HG03439 (cell line): Measurements from ENCODE around the gene PRRX2.
"Not testable (repeated sequence)": the region's sequence is repeated elsewhere in the genome, so short reads cannot be mapped to it uniquely, and the experiment has no call there.

Experiments used
- ATAC-seq: cut with Tn5 transposase; IDR thresholded peaks from one replicate; pipeline ENCODE4 v1.9.1; 2021; ENCODE audit warnings: mild to moderate bottlenecking, moderate library complexity; ENCODE audit not compliant: unreplicated experiment

The PRRX2 gene

GRCh38 chr9:129635099-129636065, 30.1 kb upstream of the PRRX2 start:
- no peak for ATAC-seq

DNA sequence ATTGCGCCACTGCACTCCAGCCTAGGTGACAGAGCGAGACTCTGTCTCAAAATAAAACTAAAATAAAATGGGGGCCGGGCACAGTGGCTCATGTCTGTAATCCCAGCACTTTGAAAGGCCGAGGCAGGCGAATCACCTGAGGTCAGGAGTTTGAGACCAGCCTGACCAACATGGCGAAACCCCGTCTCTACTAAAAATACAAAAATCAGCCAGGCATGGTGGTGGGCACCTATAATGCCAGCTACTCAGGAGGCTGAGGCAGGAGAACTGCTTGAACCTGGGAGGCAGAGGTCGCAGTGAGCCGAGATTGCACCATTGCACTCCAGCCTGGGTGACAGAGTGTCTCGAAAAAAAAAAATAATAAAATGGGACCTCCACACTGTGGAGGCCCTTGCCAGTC, 29.1 kb upstream of the PRRX2 start:
- not testable (repeated sequence) for ATAC-seq

DNA sequence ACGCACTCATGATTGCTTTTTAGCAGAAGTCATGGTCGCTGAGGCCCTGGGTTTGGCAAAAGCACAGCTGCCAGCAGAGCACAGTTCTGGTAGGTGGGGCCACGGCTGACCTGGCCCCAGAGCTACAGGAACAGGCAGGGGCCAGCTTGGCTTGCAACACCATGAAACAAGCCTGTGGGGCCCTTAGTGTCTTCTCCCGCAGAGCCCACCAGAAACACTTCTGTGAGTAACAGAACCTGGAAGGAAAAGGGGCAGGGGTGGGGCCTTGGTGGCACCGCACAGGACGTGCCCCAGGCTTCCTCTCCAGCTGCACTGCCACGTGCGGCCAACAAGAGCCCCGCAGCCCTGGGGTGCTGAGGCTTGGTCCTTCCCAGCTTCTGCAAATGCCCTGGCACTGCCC, 28.3 kb upstream of the PRRX2 start:
- no peak for ATAC-seq

DNA sequence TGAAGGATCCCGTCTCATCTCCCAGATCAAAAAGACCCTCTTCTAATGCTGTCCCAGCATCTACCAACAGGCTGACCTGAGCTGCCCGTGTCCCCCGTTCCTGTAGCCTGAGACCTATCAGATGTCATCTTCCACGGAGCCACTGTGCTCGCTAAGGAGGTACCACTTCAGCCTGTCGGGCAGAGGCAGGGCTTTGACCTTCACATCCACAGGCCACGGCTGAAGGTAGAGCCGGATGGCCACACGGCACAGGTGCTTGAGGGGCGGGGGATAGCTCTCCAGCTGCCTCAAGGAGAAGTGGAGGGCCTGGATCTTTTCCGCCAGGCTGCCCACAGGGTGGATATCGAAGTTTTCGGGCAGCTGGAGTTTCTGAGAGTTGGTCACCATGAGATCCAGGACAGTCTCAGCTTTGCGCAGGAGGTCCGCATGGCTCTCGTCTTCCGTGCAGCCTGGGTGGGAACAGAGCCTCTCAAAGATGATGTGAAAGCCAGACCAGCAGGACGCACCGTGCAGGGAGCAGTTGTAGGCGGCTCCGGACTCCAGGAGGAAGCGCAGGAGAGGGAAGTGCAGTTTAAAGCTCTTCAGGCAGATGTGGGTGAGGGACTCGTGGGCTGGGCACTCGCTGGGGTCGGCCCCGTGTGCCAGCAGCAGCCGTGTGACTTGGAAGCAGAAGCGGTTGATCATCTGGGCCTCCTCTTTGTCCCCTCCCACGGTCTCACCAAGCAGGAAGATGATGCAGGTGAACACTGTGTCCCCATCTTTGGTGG, 27.6 kb upstream of the PRRX2 start:
- ATAC-seq, result no peak

DNA sequence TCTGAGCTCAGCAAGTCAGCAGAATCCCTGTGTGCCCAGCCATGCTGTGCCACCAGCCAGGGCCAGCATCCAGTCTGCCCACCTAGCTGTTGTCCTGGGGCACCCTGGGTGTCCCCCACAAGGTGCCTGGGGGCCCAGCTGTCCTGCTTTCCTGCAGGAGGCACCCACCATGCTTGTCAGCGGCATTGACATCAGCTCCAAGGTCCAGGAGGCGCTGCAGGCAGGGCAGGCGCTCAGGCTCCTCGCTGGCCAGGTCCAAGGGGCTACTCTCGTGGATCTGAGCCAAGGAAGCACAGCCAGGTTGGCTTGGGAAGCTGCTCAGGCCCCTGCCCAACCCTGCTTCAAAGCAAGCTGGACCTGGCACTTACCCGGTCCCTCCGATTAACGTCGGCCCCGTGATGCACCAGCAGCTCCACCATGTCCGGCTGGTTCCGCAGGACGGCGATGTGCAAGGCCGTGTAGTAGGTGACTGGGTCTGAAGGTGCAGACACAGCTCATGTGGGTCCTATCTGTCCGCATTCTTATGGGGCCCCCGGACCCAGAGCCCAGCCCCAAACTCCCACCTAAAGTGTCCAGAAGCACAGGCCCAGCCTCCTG, 26.3 kb upstream of the PRRX2 start:
- no peak for ATAC-seq

- ATAC-seq, result no peak
Observed at GRCh38 chr9:129639756-129640085, 25.7 kb upstream of the PRRX2 start.

GRCh38 chr9:129640086-129640870, 25.2 kb upstream of the PRRX2 start:
- ATAC-seq, result no peak

DNA sequence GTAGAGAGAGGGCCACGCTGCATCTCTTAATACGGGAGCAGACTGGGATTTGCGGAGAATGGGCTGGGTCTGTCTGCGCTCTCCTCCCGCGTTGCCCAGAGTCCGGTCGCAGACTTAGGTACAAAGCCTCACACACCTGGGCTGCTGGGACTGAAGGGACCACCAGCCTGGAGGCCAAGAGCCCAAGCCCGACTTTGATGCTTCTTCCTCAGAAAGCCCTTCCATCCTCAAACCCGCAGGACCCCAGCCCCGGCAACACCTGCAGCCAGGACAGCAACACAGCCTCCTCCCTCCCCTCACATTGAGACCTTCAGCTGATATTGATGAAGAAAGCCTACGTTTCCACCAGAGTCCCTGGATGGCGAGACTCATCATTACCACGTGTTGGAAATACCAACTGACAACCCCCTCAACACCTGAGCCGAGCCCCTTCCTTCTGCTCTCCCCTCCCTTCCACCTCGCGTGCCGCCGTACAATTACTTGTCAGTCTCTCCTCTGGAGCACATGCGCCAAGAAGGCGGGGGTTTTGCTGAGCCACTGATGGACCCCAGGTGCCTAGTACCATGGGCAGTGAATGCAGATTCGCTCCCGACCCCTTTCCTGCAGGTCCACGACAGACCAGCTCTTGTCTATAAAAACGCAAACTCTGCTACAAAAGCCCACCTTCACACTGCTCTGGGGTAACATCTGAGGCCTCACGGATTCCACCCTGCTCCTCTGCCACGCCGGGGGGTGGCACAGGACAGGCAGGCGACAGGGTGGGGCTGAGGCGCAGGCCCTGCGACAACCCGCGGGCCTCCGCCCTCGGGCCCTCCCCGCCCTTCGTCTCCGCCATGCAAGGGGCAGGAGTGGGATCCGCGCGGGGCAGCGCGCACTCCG, 24.3 kb upstream of the PRRX2 start:
- ATAC-seq, result no peak

- ATAC-seq, result peak; percentile 89
Observed at GRCh38 chr9:129641750-129642585, 23.5 kb upstream of the PRRX2 start, which contains the start of gene ASB6. ASB6 (minus strand) TSS chr9:129642151; CDS start chr9:129641999, 152 bp downstream.

GRCh38 chr9:129643706-129644105, 21.7 kb upstream of the PRRX2 start:
- no peak for ATAC-seq

- no peak for ATAC-seq
Observed at GRCh38 chr9:129644365-129644764, 21.1 kb upstream of the PRRX2 start.

DNA sequence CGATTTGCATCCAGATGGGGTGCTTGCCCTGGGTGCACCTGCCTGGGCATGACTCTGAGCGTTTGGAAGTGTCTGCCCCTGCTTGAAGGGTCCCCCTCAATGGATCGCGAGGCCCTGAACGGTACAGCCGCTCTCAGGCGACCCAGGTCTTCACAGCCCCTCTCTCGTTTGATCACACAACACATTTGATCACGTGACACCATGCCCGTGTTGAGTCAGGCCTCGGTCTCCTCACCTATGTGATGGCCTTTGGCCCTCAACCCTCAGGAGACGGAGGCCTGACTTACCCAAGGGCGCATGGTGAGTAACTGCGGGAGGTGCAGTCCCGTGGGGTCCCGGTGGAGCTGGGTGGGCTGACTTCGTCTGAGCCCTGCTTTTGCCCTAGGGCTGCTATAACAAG, 20.5 kb upstream of the PRRX2 start:
- no peak for ATAC-seq

DNA sequence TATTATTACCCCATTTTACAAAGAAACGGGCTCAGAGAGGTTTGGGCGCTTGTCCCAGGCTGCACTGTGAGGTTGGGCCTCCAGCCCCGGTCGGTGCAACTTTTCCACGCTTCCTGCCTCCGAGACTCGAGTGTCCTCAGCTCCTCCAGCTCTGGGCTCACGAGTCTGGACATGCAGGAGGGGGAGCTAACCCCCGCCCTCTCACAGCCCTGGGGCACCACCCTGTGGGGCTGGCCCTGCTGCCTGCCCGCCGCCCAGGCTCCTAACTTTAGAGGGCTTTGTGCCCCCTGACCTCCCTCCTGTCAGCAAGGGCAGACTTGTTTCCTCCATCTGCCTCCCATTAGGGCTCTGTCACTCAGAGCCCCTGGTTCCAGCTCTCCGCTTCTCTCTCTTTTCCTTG, 19.2 kb upstream of the PRRX2 start:
- no peak for ATAC-seq

DNA sequence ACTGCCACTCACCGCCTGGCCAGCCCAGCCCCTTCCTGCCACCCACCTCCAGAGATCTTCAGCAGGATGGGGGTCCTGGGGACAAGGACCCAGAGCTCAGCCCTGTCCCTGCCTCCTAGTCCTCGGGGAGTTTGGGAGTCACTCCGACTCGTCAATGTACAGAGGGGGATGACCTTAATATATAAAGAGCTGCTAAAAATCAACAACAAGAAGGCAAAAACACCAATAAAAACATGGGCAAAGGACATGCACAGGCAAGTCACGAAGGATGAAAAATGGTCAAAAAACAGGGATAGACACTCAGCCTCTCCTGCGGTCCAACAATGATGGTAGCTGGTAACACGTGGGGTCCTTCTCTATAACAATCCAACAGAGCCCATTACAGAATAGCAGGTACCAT, 18.8 kb upstream of the PRRX2 start:
- ATAC-seq, result no peak

GRCh38 chr9:129647635-129648034, 17.8 kb upstream of the PRRX2 start:
- no peak for ATAC-seq

- ATAC-seq, result no peak
Observed at GRCh38 chr9:129648092-129648763, 17.2 kb upstream of the PRRX2 start.

DNA sequence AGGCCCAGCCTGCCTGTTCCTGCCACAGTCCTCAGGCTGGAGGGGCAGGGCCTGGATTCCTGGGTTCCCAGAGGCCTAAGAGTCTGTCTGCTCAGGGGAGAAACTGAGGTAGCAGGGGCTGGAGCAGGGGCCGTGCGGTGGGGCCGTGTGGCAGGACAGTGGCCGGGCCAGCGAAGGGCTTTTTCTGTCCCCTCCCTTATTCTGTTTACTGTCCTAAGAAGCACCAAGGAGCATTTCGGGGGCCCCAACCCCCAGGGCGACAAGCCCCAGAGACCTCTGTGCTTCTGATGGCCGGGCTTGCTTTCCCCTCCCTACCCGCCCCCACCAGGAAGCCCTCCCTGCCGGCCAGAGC, 16.7 kb upstream of the PRRX2 start:
- ATAC-seq, result no peak
